Muscle of arm (tissue), 14 donors: ENCODE data around the gene CENPT. TPM values are rescaled to one million over a fixed set of nuclear protein-coding genes. Genes with fewer than 3 reads are reported as not detected.

Experiments
- DNase-seq: peaks from one replicate; pipeline ENCODE4 v3.0.0-alpha.2; 2013
- long read RNA-seq, 11 donors: transcript quantifications; one replicate each; lab custom pipeline, GENCODE V29; 2026
- polyA plus RNA-seq, 12 donors: library from polyadenylated mRNA; unstranded; fragments of 120-200 nt; gene quantifications; one replicate each; pipeline ENCODE4 v1.2.1, GENCODE V29; 2013; ENCODE audit not compliant: insufficient read length in 12 of 12

Gene CENPT
- polyA plus RNA-seq: 10 to 100 TPM in 11 of 12 donors, not detected in 1; 27.3 to 61.6 (median 32.4) TPM
- long read RNA-seq, donor 1, partial matches to known transcripts: 5 of 9 reads
- long read RNA-seq, donor 1, other reads (novel, unspliced or antisense): 0 of 9 reads
- long read RNA-seq, donor 2, partial matches to known transcripts: 0 of 2 reads
- long read RNA-seq, donor 2, other reads (novel, unspliced or antisense): 0 of 2 reads
- long read RNA-seq, donor 3, partial matches to known transcripts: 0 of 1 reads
- long read RNA-seq, donor 3, other reads (novel, unspliced or antisense): 0 of 1 reads
- long read RNA-seq, donor 4, partial matches to known transcripts: 0 of 1 reads
- long read RNA-seq, donor 4, other reads (novel, unspliced or antisense): 0 of 1 reads
- long read RNA-seq, donor 5, transcript CENPT-218 (12 exons, 2,133 nt): major isoform, 6 of 13 reads
- long read RNA-seq, donor 5, partial matches to known transcripts: 5 of 13 reads
- long read RNA-seq, donor 5, other reads (novel, unspliced or antisense): 0 of 13 reads
- long read RNA-seq, donor 6, partial matches to known transcripts: 0 of 3 reads
- long read RNA-seq, donor 6, other reads (novel, unspliced or antisense): 0 of 3 reads
- long read RNA-seq, donor 7, partial matches to known transcripts: 0 of 1 reads
- long read RNA-seq, donor 7, other reads (novel, unspliced or antisense): 0 of 1 reads
- long read RNA-seq, donor 8, partial matches to known transcripts: 0 of 3 reads
- long read RNA-seq, donor 8, other reads (novel, unspliced or antisense): 0 of 3 reads
- long read RNA-seq, donor 9: 0 reads
- long read RNA-seq, donor 10, partial matches to known transcripts: 0 of 3 reads
- long read RNA-seq, donor 10, other reads (novel, unspliced or antisense): 0 of 3 reads
- long read RNA-seq, donor 11, partial matches to known transcripts: 5 of 8 reads
- long read RNA-seq, donor 11, other reads (novel, unspliced or antisense): 0 of 8 reads

- DNase-seq: no peak
Observed at GRCh38 chr16:67847064-67847861, at the start of gene CENPT. CENPT (minus strand) TSS chr16:67847693; CDS start chr16:67833859, 13,834 bp downstream.

GRCh38 chr16:67897231-67897630 is 49.7 kb upstream of the CENPT start:
- no peak for DNase-seq

- no peak for DNase-seq
Observed at GRCh38 chr16:67893743-67894399, 46.4 kb upstream of the CENPT start.

GRCh38 chr16:67892899-67893742 is 45.6 kb upstream of the CENPT start, which contains the start of gene PSKH1:
PSKH1 (plus strand) TSS chr16:67893254; CDS start chr16:67908750, 15,496 bp downstream.
- DNase-seq: peak; percentile 95

GRCh38 chr16:67892375-67892774 is 44.9 kb upstream of the CENPT start:
- DNase-seq: no peak

GRCh38 chr16:67888331-67888730 is 40.8 kb upstream of the CENPT start:
- no peak for DNase-seq

GRCh38 chr16:67886387-67886786 is 38.9 kb upstream of the CENPT start:
- no peak for DNase-seq

- DNase-seq: no peak
Observed at GRCh38 chr16:67885976-67886375, 38.5 kb upstream of the CENPT start.

- no peak for DNase-seq
Observed at GRCh38 chr16:67885545-67885944, 38.1 kb upstream of the CENPT start.

- DNase-seq: peak; percentile 90
Observed at GRCh38 chr16:67884684-67885083, 37.2 kb upstream of the CENPT start, which contains the start of gene NRN1L. NRN1L (plus strand) TSS chr16:67884885; CDS start chr16:67884904, 19 bp downstream.

GRCh38 chr16:67883872-67884261 is 36.4 kb upstream of the CENPT start:
- no peak for DNase-seq

- DNase-seq: no peak
Observed at GRCh38 chr16:67883146-67883871, 35.8 kb upstream of the CENPT start.

- DNase-seq: peak; percentile 59
Observed at GRCh38 chr16:67882374-67883145, 35.1 kb upstream of the CENPT start.

GRCh38 chr16:67881621-67882161 is 34.2 kb upstream of the CENPT start:
- peak; percentile 44 for DNase-seq

GRCh38 chr16:67880584-67880983 is 33.1 kb upstream of the CENPT start:
- no peak for DNase-seq

GRCh38 chr16:67879936-67880335 is 32.4 kb upstream of the CENPT start:
- DNase-seq: no peak

- no peak for DNase-seq
Observed at GRCh38 chr16:67879462-67879861, 32.0 kb upstream of the CENPT start.

GRCh38 chr16:67878846-67879245 is 31.4 kb upstream of the CENPT start:
- no peak for DNase-seq
